ENCODE data around the gene PRDX5.

- TF ChIP-seq POLR2A (IDR thresholded peaks at IDR 0.05; ENCODE audit: low read length): no peak
- no peak for TF ChIP-seq GATA1 (IDR thresholded peaks at IDR 0.05; ENCODE audit: low read depth, low read length)
Observed at GRCh38 chr11:64275841-64276240, 42.1 kb upstream of the PRDX5 start.
